HEK293 (cell line): ENCODE data around the gene STXBP3.

ENCODE experiments used
- ELK4 ChIP-seq: IDR thresholded peaks from 2 replicates; pipeline ENCODE4 v1.6.1; 2011; ENCODE audit warnings: mild to moderate bottlenecking, low read depth, low read length, borderline replicate concordance
- GLIS1 ChIP-seq: fragments of 450-650 bp; formaldehyde crosslinking; IDR thresholded peaks from 2 replicates; pipeline ENCODE4 v1.5.1; 2016; ENCODE audit warnings: missing biosample characterization, missing genetic modification characterization
- KLF7 ChIP-seq: fragments of 450-650 bp; formaldehyde crosslinking; IDR thresholded peaks from 2 replicates; pipeline ENCODE4 v1.5.1; 2016; ENCODE audit warnings: missing biosample characterization, missing genetic modification characterization, borderline replicate concordance
- MYNN ChIP-seq: fragments of 450-650 bp; formaldehyde crosslinking; IDR thresholded peaks from 2 replicates; pipeline ENCODE4 v1.5.1; 2016; ENCODE audit warnings: missing biosample characterization, missing genetic modification characterization, borderline replicate concordance
- PRDM1 ChIP-seq: fragments of 450-650 bp; formaldehyde crosslinking; IDR thresholded peaks from 2 replicates; pipeline ENCODE4; 2016; ENCODE audit warnings: missing biosample characterization, missing genetic modification characterization
- PRDM10 ChIP-seq: fragments of 450-650 bp; formaldehyde crosslinking; IDR thresholded peaks from 2 replicates; pipeline ENCODE4 v1.5.1; 2016; ENCODE audit warnings: missing biosample characterization, missing genetic modification characterization
- PRDM6 ChIP-seq: fragments of 450-650 bp; formaldehyde crosslinking; IDR thresholded peaks from 2 replicates; pipeline ENCODE4 v1.5.1; 2017; ENCODE audit warnings: missing biosample characterization, missing genetic modification characterization
- REST ChIP-seq: fragments of 450-650 bp; formaldehyde crosslinking; IDR thresholded peaks from 2 replicates; pipeline ENCODE4 v1.5.1; 2016; ENCODE audit warnings: missing biosample characterization, missing genetic modification characterization
- YY1 ChIP-seq: fragments of 450-650 bp; formaldehyde crosslinking; IDR thresholded peaks from 2 replicates; pipeline ENCODE4 v1.5.1; 2018; ENCODE audit warnings: missing biosample characterization, missing genetic modification characterization
- ZBTB26 ChIP-seq: fragments of 450-650 bp; formaldehyde crosslinking; optimal IDR thresholded peaks from 2 replicates; pipeline ENCODE3; 2016; ENCODE audit warnings: missing biosample characterization, mild to moderate bottlenecking, missing genetic modification characterization
- ZEB2 ChIP-seq: fragments of 450-650 bp; formaldehyde crosslinking; IDR thresholded peaks from 2 replicates; pipeline ENCODE4 v1.5.1; 2016; ENCODE audit warnings: missing biosample characterization, missing genetic modification characterization
- ZNF114 ChIP-seq: fragments of 450-650 bp; formaldehyde crosslinking; IDR thresholded peaks from 2 replicates; pipeline ENCODE4 v1.5.0; 2017; ENCODE audit warnings: missing biosample characterization, missing genetic modification characterization
- ZNF169 ChIP-seq: fragments of 450-650 bp; formaldehyde crosslinking; IDR thresholded peaks from 2 replicates; pipeline ENCODE4 v1.5.1; 2016; ENCODE audit warnings: missing biosample characterization, missing genetic modification characterization
- ZNF2 ChIP-seq: fragments of 450-650 bp; formaldehyde crosslinking; IDR thresholded peaks from 2 replicates; pipeline ENCODE4 v1.5.1; 2016; ENCODE audit warnings: missing biosample characterization, missing genetic modification characterization
- ZNF23 ChIP-seq: fragments of 450-650 bp; formaldehyde crosslinking; IDR thresholded peaks from 2 replicates; pipeline ENCODE4 v1.5.1; 2016; ENCODE audit warnings: missing biosample characterization, missing genetic modification characterization, borderline replicate concordance
- ZNF248 ChIP-seq: fragments of 450-650 bp; formaldehyde crosslinking; IDR thresholded peaks from 2 replicates; pipeline ENCODE4 v1.5.1; 2017; ENCODE audit warnings: missing biosample characterization, missing genetic modification characterization
- ZNF354C ChIP-seq: fragments of 450-650 bp; formaldehyde crosslinking; IDR thresholded peaks from 2 replicates; pipeline ENCODE4 v1.5.1; 2016; ENCODE audit warnings: missing biosample characterization, missing genetic modification characterization, low read depth, borderline replicate concordance
- ZNF366 ChIP-seq: fragments of 450-650 bp; formaldehyde crosslinking; conservative IDR thresholded peaks from 2 replicates; pipeline ENCODE4 v1.5.1; 2016; ENCODE audit warnings: missing biosample characterization, missing genetic modification characterization
- ZNF37A ChIP-seq: fragments of 450-650 bp; IDR thresholded peaks from 2 replicates; pipeline ENCODE4 v1.5.1; 2018; ENCODE audit warnings: missing biosample characterization, missing genetic modification characterization
- ZNF518A ChIP-seq: fragments of 450-650 bp; formaldehyde crosslinking; conservative IDR thresholded peaks from 2 replicates; pipeline ENCODE4 v1.5.1; 2016; ENCODE audit warnings: low read depth, missing biosample characterization, missing genetic modification characterization
- ZNF585B ChIP-seq: fragments of 450-650 bp; formaldehyde crosslinking; IDR thresholded peaks from 2 replicates; pipeline ENCODE4 v1.5.1; 2016; ENCODE audit warnings: missing biosample characterization, missing genetic modification characterization
- ZNF621 ChIP-seq: fragments of 450-650 bp; formaldehyde crosslinking; IDR thresholded peaks from 2 replicates; pipeline ENCODE4 v1.5.1; 2017; ENCODE audit warnings: missing biosample characterization, missing genetic modification characterization

STXBP3 gene

GRCh38 chr1:108816049-108816893 lies 69.8 kb downstream of the STXBP3 start (continued):
- TF ChIP-seq ZNF114 (tag by site-specific recombination): no peak
- TF ChIP-seq MYNN: no peak
- no peak for TF ChIP-seq ZNF354C (tag by site-specific recombination)
- TF ChIP-seq KLF7 (tag by site-specific recombination): no peak
- TF ChIP-seq ZNF2 (tag by site-specific recombination): 0 out of 2 replicates have a peak, but pooled peaks have one; percentile 18
- no peak for TF ChIP-seq ZNF248 (tag by site-specific recombination)
- TF ChIP-seq ZNF23 (tag by site-specific recombination): no peak
- TF ChIP-seq PRDM6 (tag by site-specific recombination): no peak
- TF ChIP-seq ZNF621 (tag by site-specific recombination): no peak
- no peak; the same call in 1 of the 2 replicates for TF ChIP-seq ZNF518A (tag by site-specific recombination)
- no peak for TF ChIP-seq ZEB2
- no peak for TF ChIP-seq ZNF585B (tag by site-specific recombination)
- peak; percentile 83 for TF ChIP-seq PRDM1 (tag by site-specific recombination)
- TF ChIP-seq ZBTB26 (tag by site-specific recombination): no peak
- no peak; the same call in 1 of the 2 replicates for TF ChIP-seq YY1 (tag by site-specific recombination)
- TF ChIP-seq ZNF169 (tag by site-specific recombination): no peak
- no peak for TF ChIP-seq ELK4
- TF ChIP-seq PRDM10 (tag by site-specific recombination): peak; percentile 71; the same call in 1 of the 2 replicates
- TF ChIP-seq ZNF37A (tag by site-specific recombination): no peak
- no peak for TF ChIP-seq GLIS1 (tag by site-specific recombination)
- no peak for TF ChIP-seq REST
- TF ChIP-seq ZNF366 (tag by site-specific recombination): peak; percentile 90
